Prostate gland (tissue), 2 donors: Measurements from ENCODE around the gene TEC. TPM values are rescaled to one million over a fixed set of nuclear protein-coding genes. Genes with fewer than 3 reads are reported as not detected.

ENCODE experiments used
- DNase-seq: peaks from one replicate; pipeline ENCODE4 v3.0.0-alpha.2; 2019; ENCODE audit warnings: low spot score
- H3K27ac ChIP-seq, 2 donors: fragments of 200-600 bp; sonication (generic); 2 replicates each; pipeline ENCODE4 v1.5.1; 2017 to 2019
- H3K27me3 ChIP-seq: fragments of 200-600 bp; sonication (generic); replicated peaks from 2 replicates; pipeline ENCODE4 v1.5.1; 2019; ENCODE audit not compliant: insufficient read depth
- H3K36me3 ChIP-seq, 2 donors: fragments of 200-600 bp; sonication (generic); 1 replicate in 1 of 2; 2 replicates in 1 of 2; pipeline versions ENCODE4 v1.5.1 to v1.8.1; 2017 to 2019
- H3K4me1 ChIP-seq: fragments of 200-600 bp; sonication (generic); replicated peaks from 2 replicates; pipeline ENCODE4 v1.5.1; 2019
- H3K4me3 ChIP-seq, 2 donors: fragments of 200-600 bp; sonication (generic); 2 replicates each; pipeline ENCODE4 v1.5.1; 2017 to 2019
- H3K9me3 ChIP-seq: fragments of 200-600 bp; sonication (generic); 2 replicates; pipeline ENCODE4 v1.5.1; 2017
- POLR2A ChIP-seq: fragments of 450-650 bp; IDR thresholded peaks from one replicate; pipeline ENCODE4 v1.6.1; 2016; ENCODE audit warnings: antibody characterized with exemption, mild to moderate bottlenecking
- POLR2AphosphoS5 ChIP-seq: sonication (generic); formaldehyde crosslinking; IDR thresholded peaks from one replicate; pipeline ENCODE4 v1.6.1; 2017; ENCODE audit warnings: antibody characterized with exemption
- WGBS: methylation state at CpG from one replicate; pipeline ENCODE4 v1.1.5; 2018; 5-methylcytosine and 5-hydroxymethylcytosine counted together
- intact Hi-C: fragments of 100-400 bp; cut with DNase I; formaldehyde crosslinking; loops from one replicate; pipeline ENCODE4 v1.14.2; 2022
- total RNA-seq, 2 donors: library from RNA; depleted of rRNA; stranded (reverse); fragments of >200 nt; gene quantifications; one replicate each; pipeline ENCODE4 v1.1.0, GENCODE V29; 2016
- TF ChIP-seq, protein P1 (sequence below), 4 experiments: fragments of 200-600 bp in 2 of 4; fragments of 450-650 bp in 2 of 4; sonication (generic) in 2 of 4; IDR thresholded peaks; 1 replicate in 3 of 4; 2 replicates in 1 of 4; pipeline ENCODE4 v1.5.1; 2016 to 2019; ENCODE audit warnings: antibody characterized with exemption in 4 of 4, mild to moderate bottlenecking in 2 of 4, moderate library complexity in 2 of 4

The TEC gene
- total RNA-seq, 2 donors from 2014 or later = 0.96 to 6.4 TPM

DNA sequence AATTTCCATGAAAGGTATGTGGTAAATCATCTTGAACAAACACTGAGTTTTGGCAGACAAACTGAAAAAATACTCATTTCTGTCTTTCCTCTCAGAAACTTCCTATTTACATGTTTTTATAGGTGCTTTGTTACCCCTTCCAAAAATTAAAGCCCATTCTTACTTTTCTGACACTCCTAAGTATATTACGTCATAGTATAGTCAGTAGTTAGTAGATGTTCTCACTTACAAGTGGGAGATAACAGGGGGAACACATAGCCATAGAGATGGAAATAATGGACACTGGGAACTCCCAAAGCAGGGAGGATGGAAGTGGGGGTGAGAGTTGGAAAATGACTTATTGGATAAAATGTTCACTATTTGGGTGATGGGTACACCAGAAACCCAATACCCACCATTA, 164.4 kb downstream of the TEC start:
- no peak overlapping the region for H3K27ac ChIP-seq

DNA sequence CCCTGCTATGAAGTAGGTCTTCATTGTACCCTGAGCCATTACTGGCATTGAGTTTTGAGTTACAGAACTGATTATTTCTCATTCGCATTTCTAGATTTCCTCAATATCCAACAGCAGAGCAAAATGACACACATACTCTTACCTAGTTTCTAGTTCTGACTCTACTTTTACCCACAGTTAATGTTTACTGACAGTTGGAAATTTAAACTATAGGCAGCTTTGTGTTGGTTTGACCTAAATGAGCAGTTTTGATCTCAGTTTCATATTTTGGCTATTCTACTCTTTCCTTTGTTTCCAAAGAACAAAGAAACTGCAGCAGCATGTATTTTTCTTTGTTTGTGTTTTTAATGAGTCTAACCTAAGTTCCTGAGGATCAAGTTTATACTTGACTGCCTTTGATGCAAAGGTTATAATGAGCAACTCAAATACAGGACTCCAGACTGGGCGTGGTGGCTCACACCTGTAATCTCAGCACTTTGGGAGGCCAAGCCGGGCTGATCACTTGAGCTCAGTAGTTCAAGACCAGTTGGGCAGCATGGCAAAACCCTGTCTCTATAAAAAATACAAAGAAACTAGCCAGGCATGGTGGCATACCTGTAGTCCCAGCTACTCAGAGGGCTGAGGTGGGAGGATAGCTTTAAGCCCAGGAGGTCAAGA, 166.0 kb downstream of the TEC start:
- TF ChIP-seq POLR2A (no peak), POLR2AphosphoS5 (no peak)
- TF ChIP-seq, protein P1, sequence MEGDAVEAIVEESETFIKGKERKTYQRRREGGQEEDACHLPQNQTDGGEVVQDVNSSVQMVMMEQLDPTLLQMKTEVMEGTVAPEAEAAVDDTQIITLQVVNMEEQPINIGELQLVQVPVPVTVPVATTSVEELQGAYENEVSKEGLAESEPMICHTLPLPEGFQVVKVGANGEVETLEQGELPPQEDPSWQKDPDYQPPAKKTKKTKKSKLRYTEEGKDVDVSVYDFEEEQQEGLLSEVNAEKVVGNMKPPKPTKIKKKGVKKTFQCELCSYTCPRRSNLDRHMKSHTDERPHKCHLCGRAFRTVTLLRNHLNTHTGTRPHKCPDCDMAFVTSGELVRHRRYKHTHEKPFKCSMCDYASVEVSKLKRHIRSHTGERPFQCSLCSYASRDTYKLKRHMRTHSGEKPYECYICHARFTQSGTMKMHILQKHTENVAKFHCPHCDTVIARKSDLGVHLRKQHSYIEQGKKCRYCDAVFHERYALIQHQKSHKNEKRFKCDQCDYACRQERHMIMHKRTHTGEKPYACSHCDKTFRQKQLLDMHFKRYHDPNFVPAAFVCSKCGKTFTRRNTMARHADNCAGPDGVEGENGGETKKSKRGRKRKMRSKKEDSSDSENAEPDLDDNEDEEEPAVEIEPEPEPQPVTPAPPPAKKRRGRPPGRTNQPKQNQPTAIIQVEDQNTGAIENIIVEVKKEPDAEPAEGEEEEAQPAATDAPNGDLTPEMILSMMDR (IDR thresholded peaks at IDR 0.05) = no peak
- DNase-seq = no peak
- WGBS = 74% methylated on average over 3 of the region's 3 CpGs
- H3K27ac ChIP-seq = no peak overlapping the region
- no peaks in the 10 kb centered on the region for H3K36me3 ChIP-seq
- no peak overlapping the region for H3K4me3 ChIP-seq
- no peaks in the 10 kb centered on the region for H3K4me1 ChIP-seq
- H3K9me3 ChIP-seq = no peaks in the 10 kb centered on the region
- intact Hi-C loops = no loop called here
- no peaks in the 10 kb centered on the region for H3K27me3 ChIP-seq

More for the DNA sequence above, 164.4 kb downstream of the TEC start:
- H3K9me3 ChIP-seq = no peaks in the 10 kb centered on the region
- WGBS = 82% methylated on average over 1 of the region's 1 CpG
- no peaks in the 10 kb centered on the region for H3K27me3 ChIP-seq
- intact Hi-C loops = no loop called here
- TF ChIP-seq, protein P1 (IDR thresholded peaks at IDR 0.05) = no peak
- no peak for TF ChIP-seq POLR2AphosphoS5
- no peak for TF ChIP-seq POLR2A
- no peak for DNase-seq
- H3K4me3 ChIP-seq = no peak overlapping the region
- H3K36me3 ChIP-seq = no peaks in the 10 kb centered on the region
- H3K4me1 ChIP-seq = no peaks in the 10 kb centered on the region

DNA sequence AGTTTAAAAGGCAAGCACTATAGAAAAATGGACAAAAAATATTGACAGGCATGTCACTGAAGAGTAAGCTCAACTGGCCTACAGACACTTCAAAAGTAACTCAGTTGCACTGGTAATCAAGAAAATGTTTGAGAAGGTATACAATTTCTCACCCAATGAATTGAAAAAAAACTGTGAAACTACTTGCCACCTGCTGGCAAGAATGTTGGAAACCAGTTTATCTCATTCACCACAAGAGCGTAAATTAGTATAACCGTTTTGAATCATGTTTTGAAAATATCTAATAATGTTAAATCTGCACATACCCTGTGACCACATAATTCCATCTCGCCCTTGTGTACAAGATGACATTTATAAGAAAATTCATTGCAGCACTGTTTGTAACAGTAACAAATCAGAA, 167.3 kb downstream of the TEC start:
- Histone ChIP-seq H3K4me3 (no peak overlapping the region), H3K27me3 (no peaks in the 10 kb centered on the region), H3K36me3 (no peaks in the 10 kb centered on the region), H3K4me1 (no peaks in the 10 kb centered on the region), H3K9me3 (no peaks in the 10 kb centered on the region), H3K27ac (no peak overlapping the region)
- intact Hi-C loops = no loop called here
- DNase-seq = no peak
- 82% methylated on average over 3 of the region's 3 CpGs for WGBS
- TF ChIP-seq, protein P1 (IDR thresholded peaks at IDR 0.05) = no peak

DNA sequence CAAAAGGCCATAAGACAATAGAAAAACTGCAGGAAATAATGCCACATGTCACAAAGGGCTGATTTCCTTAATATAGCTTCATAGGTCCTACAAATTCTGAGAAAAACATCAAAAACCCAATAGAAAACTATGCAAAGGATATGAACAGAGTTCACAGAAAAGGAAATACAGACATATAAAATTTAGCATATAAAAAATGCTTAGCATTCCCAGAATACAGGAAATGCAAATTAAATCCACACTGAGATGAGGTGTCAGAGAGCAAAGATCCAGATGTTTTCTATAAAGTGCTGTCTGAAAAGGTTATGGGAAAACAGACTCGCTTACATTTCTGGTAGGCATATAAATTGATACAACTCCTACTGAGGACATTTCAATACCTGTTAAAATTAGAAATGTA, 169.4 kb downstream of the TEC start:
- no peak overlapping the region for H3K27ac ChIP-seq
- no peaks in the 10 kb centered on the region for H3K27me3 ChIP-seq
- WGBS = 58% methylated on average over 1 of the region's 1 CpG
- intact Hi-C loops = no loop called here
- H3K4me3 ChIP-seq = no peak overlapping the region
- no peaks in the 10 kb centered on the region for H3K9me3 ChIP-seq
- no peaks in the 10 kb centered on the region for H3K4me1 ChIP-seq
- H3K36me3 ChIP-seq = no peaks in the 10 kb centered on the region
- no peak for TF ChIP-seq POLR2AphosphoS5
- TF ChIP-seq POLR2A = no peak
- TF ChIP-seq, protein P1 (IDR thresholded peaks at IDR 0.05) = no peak
- DNase-seq = no peak

DNA sequence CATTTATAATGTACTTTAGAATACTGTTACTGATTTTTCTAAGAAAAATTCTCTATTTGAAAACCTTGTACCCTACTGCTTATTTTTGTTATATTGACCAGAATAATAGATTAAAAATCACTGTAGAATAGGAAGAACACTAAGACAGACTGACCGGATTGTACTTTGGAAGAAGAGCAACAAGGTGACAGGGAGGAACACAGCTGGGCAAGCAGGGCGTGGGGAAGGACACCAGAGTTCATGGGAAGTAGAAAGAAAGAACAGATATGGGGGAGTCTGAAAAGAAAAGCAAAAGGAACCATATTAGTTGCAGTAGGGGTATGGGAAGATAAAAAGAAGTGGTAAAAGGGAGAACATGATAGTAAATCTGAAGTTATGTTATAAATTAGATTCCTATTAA, 174.2 kb downstream of the TEC start:
- H3K4me1 ChIP-seq = no peaks in the 10 kb centered on the region
- DNase-seq = no peak
- intact Hi-C loops = no loop called here
- no peak for TF ChIP-seq POLR2AphosphoS5
- TF ChIP-seq POLR2A = no peak
- TF ChIP-seq, protein P1 (IDR thresholded peaks at IDR 0.05) = no peak
- H3K36me3 ChIP-seq = no peaks in the 10 kb centered on the region
- H3K9me3 ChIP-seq = no peaks in the 10 kb centered on the region
- H3K4me3 ChIP-seq = no peak overlapping the region
- H3K27me3 ChIP-seq = no peaks in the 10 kb centered on the region
- 66% methylated on average over 2 of the region's 2 CpGs for WGBS
- H3K27ac ChIP-seq = no peak overlapping the region
